HCT116 (cell line): ENCODE results near the gene SCN1A. TPM values are rescaled to one million over a fixed set of nuclear protein-coding genes. Genes with fewer than 3 reads are reported as not detected.

ENCODE experiments used
- ATAC-seq: fragments of 200-7000 bp; cut with Tn5 transposase; 2 replicates; pipeline ENCODE4 v1.9.1; 2020; ENCODE audit warnings: mild to moderate bottlenecking, moderate library complexity
- BruUV-seq: library from RNA; stranded (reverse); fragments of 400-500 nt; replicated peaks from 2 replicates; lab custom pipeline; 2021; lab: Mats Ljungman, UMichigan
- CTCF ChIA-PET: fragments of 300-600 bp; sonication (Branson Sonifier 250); formaldehyde crosslinking; loops from one replicate; lab custom pipeline; 2021; ENCODE audit warnings: antibody characterized with exemption; lab: Charles Lee
- POLR2A ChIA-PET: fragments of 300-600, 350-600 bp; sonication (Branson Sonifier 250); formaldehyde crosslinking; loops from one replicate; lab custom pipeline; 2021; ENCODE audit warnings: antibody characterized with exemption; lab: Charles Lee
- RAD21 ChIA-PET, 2 experiments: fragments of 300-600 bp; sonication (Branson Sonifier 250); formaldehyde crosslinking; loops; one replicate each; lab custom pipeline; 2023; ENCODE audit warnings: low total read pairs in 2 of 2; ENCODE audit not compliant: uncharacterized antibody in 2 of 2, unreplicated experiment in 2 of 2, low non-redundant PET in 1 of 2; lab: Charles Lee
- DNase-seq: peaks from one replicate; pipeline ENCODE4 v3.0.0-alpha.2; 2010; ENCODE audit warnings: low read depth, low spot score
- H2AFZ ChIP-seq: fragments of 200-600 bp; shearing (Covaris generic), sonication (generic); 2 replicates; pipeline ENCODE4 v1.6.1; 2017; ENCODE audit warnings: low read depth, mixed run types, mixed read lengths, antibody characterized with exemption, low read length; ENCODE audit not compliant: poor library complexity, severe bottlenecking
- H3K27ac ChIP-seq: 2 replicates; pipeline ENCODE4 v1.5.1; 2012; ENCODE audit warnings: low read depth, low read length
- H3K27me3 ChIP-seq: fragments of 200-600 bp; sonication (generic); 2 replicates; pipeline ENCODE4 v1.6.1; 2016; ENCODE audit warnings: mixed run types, low read length, mixed read lengths; ENCODE audit not compliant: insufficient read depth
- H3K36me3 ChIP-seq, 2 experiments: fragments of 200-500 bp in 1 of 2; fragments of 200-600 bp in 1 of 2; sonication (Bioruptor generic) in 1 of 2; sonication (generic) in 1 of 2; 2 replicates each; pipeline versions ENCODE4 v1.5.1 to v1.6.1; 2014 to 2016; ENCODE audit warnings: low read length in 2 of 2, inconsistent platforms in 1 of 2, mixed read lengths in 1 of 2, mixed run types in 1 of 2; ENCODE audit not compliant: insufficient read depth in 2 of 2, control insufficient read depth in 1 of 2
- H3K4me1 ChIP-seq, 2 experiments: fragments of 200-600 bp in 1 of 2; sonication (generic) in 1 of 2; 2 replicates each; pipeline versions ENCODE4 v1.5.1 to v1.6.1; 2012 to 2017; ENCODE audit warnings: low read length in 2 of 2, inconsistent platforms in 1 of 2, mild to moderate bottlenecking in 1 of 2, mixed read lengths in 1 of 2, mixed run types in 1 of 2, moderate library complexity in 1 of 2; ENCODE audit not compliant: insufficient read depth in 2 of 2, control insufficient read depth in 1 of 2
- H3K4me2 ChIP-seq: fragments of 200-600 bp; sonication (generic); 2 replicates; pipeline ENCODE4 v1.6.1; 2017; ENCODE audit warnings: mixed run types, low read length, mixed read lengths
- H3K4me3 ChIP-seq, 2 experiments: fragments of 200-600 bp in 1 of 2; sonication (generic) in 1 of 2; replicated peaks in 1 of 2; 2 replicates each; pipeline ENCODE4 v1.5.1; 2011 to 2016; ENCODE audit warnings: low read length in 2 of 2, control low read depth in 1 of 2, low read depth in 1 of 2, mild to moderate bottlenecking in 1 of 2, mixed read lengths in 1 of 2, mixed run types in 1 of 2
- H3K79me2 ChIP-seq: fragments of 200-600 bp; sonication (generic); 2 replicates; pipeline ENCODE4 v1.6.1; 2017; ENCODE audit warnings: mild to moderate bottlenecking, mixed run types, low read length, moderate library complexity, mixed read lengths; ENCODE audit not compliant: insufficient read depth
- H3K9ac ChIP-seq: fragments of 200-600 bp; sonication (generic); 2 replicates; pipeline ENCODE4 v1.6.1; 2016; ENCODE audit warnings: low read length, mixed read lengths
- H3K9me2 ChIP-seq: fragments of 200-600 bp; sonication (generic), shearing (Covaris generic); 2 replicates; pipeline ENCODE4 v1.6.1; 2017; ENCODE audit warnings: mixed run types, mild to moderate bottlenecking, moderate library complexity; ENCODE audit not compliant: insufficient read depth
- H3K9me3 ChIP-seq, 2 experiments: fragments of 200-500 bp in 1 of 2; fragments of 200-600 bp in 1 of 2; sonication (Bioruptor generic) in 1 of 2; sonication (generic) in 1 of 2; 2 replicates each; pipeline ENCODE4 v1.6.1; 2014 to 2017; ENCODE audit warnings: low read length in 2 of 2, mixed read lengths in 2 of 2, inconsistent platforms in 1 of 2, low read depth in 1 of 2, mild to moderate bottlenecking in 1 of 2, mixed run types in 1 of 2, moderate library complexity in 1 of 2; ENCODE audit not compliant: control insufficient read depth in 1 of 2, insufficient read depth in 1 of 2
- H4K20me1 ChIP-seq: fragments of 200-600 bp; sonication (generic), shearing (Covaris generic); 2 replicates; pipeline ENCODE4 v1.6.1; 2017; ENCODE audit warnings: mixed run types, mild to moderate bottlenecking, moderate library complexity; ENCODE audit not compliant: insufficient read depth
- ATF3 ChIP-seq: IDR thresholded peaks from 2 replicates; pipeline ENCODE4 v1.6.1; 2012
- CEBPB ChIP-seq: IDR thresholded peaks from 2 replicates; pipeline ENCODE4 v1.6.1; 2012; ENCODE audit warnings: low read depth
- CTCF ChIP-seq, 3 experiments: fragments of 200-600 bp in 1 of 3; sonication (generic) in 1 of 3; IDR thresholded peaks in 2 of 3; conservative IDR thresholded peaks in 1 of 3; 2 replicates each; pipeline ENCODE4 v1.5.1; 2012 to 2017; ENCODE audit warnings: low read depth in 2 of 3, low read length in 2 of 3, antibody characterized with exemption in 1 of 3, borderline replicate concordance in 1 of 3, control low read depth in 1 of 3, mild to moderate bottlenecking in 1 of 3, mixed read lengths in 1 of 3, mixed run types in 1 of 3, moderate library complexity in 1 of 3; ENCODE audit not compliant: insufficient read depth in 1 of 3
- ELF1 ChIP-seq: IDR thresholded peaks from 2 replicates; pipeline ENCODE4 v1.6.1; 2012; ENCODE audit warnings: low read depth, borderline replicate concordance
- FOSL1 ChIP-seq: IDR thresholded peaks from 2 replicates; pipeline ENCODE4 v1.6.1; 2012; ENCODE audit warnings: low read depth
- JUND ChIP-seq: IDR thresholded peaks from 2 replicates; pipeline ENCODE4 v1.6.1; 2012
- MAX ChIP-seq: IDR thresholded peaks from 2 replicates; pipeline ENCODE4 v1.6.1; 2012
- POLR2A ChIP-seq: IDR thresholded peaks from 2 replicates; pipeline ENCODE4 v1.7.0; 2011; ENCODE audit warnings: borderline replicate concordance; ENCODE audit not compliant: insufficient read depth, insufficient read length; ENCODE audit errors: extremely low read depth
- POLR2AphosphoS5 ChIP-seq: IDR thresholded peaks from 2 replicates; pipeline ENCODE4 v1.6.1; 2011; ENCODE audit warnings: mild to moderate bottlenecking, low read depth, low read length, moderate library complexity
- RAD21 ChIP-seq: IDR thresholded peaks from 2 replicates; pipeline ENCODE4 v1.6.1; 2012; ENCODE audit warnings: low read depth, mild to moderate bottlenecking
- SIN3A ChIP-seq: IDR thresholded peaks from 2 replicates; pipeline ENCODE4 v1.6.1; 2012; ENCODE audit warnings: low read depth
- TCF7L2 ChIP-seq: IDR thresholded peaks from 2 replicates; pipeline ENCODE4 v1.7.0; 2011; ENCODE audit warnings: borderline replicate concordance, inconsistent platforms; ENCODE audit not compliant: insufficient read depth, insufficient read length; ENCODE audit errors: extremely low read depth
- YY1 ChIP-seq: IDR thresholded peaks from 2 replicates; pipeline ENCODE4 v1.6.1; 2011; ENCODE audit warnings: low read length, low read depth, moderate library complexity, mild to moderate bottlenecking; ENCODE audit not compliant: insufficient replicate concordance; ENCODE audit errors: extremely low read depth
- ZBTB33 ChIP-seq: IDR thresholded peaks from 2 replicates; pipeline ENCODE4 v1.6.1; 2011; ENCODE audit warnings: mild to moderate bottlenecking, low read length, moderate library complexity; ENCODE audit not compliant: insufficient replicate concordance; ENCODE audit errors: extremely low read depth
- ZFX ChIP-seq: fragments of 450-650 bp; IDR thresholded peaks from 2 replicates; pipeline ENCODE4 v1.6.1; 2017
- intact Hi-C: fragments of 100-400 bp; cut with micrococcal nuclease; formaldehyde crosslinking; loops from 2 replicates; pipeline ENCODE4 v1.10.0; 2022
- total RNA-seq: library from RNA; stranded (reverse); gene quantifications from one replicate; pipeline ENCODE4 v1.2.1, GENCODE V29; 2021; ENCODE audit not compliant: unreplicated experiment

The SCN1A gene
- total RNA-seq, 1 experiment from 2014 or later = not detected

- no peaks in the 10 kb centered on the region for H3K36me3 ChIP-seq
- no peaks in the 10 kb centered on the region for H3K9me2 ChIP-seq
- H3K4me3 ChIP-seq = no peak overlapping the region
- H3K9me3 ChIP-seq = no peaks in the 10 kb centered on the region
- DNase-seq (no peak), ATAC-seq (no peak)
- no peak overlapping the region for H3K27ac ChIP-seq
- H4K20me1 ChIP-seq = no peaks in the 10 kb centered on the region
- no peak for TF ChIP-seq MAX
- TF ChIP-seq POLR2AphosphoS5 = no peak
- no peak for TF ChIP-seq YY1
- no peak for TF ChIP-seq JUND
- no peak for TF ChIP-seq FOSL1
- TF ChIP-seq TCF7L2 = no peak
- TF ChIP-seq CTCF (IDR thresholded peaks at IDR 0.05 in 2 of 3, conservative IDR thresholded peaks at IDR 0.05 in 1 of 3; ENCODE audit: borderline replicate concordance in 1 of 3, insufficient read depth in 1 of 3, low read depth in 2 of 3, low read length in 2 of 3) = no peak
- no peak for TF ChIP-seq ZFX
- TF ChIP-seq ZBTB33 = no peak
- no peak for TF ChIP-seq SIN3A
- no peak for TF ChIP-seq ATF3
- TF ChIP-seq RAD21 = no peak
- no peak for TF ChIP-seq CEBPB
- TF ChIP-seq ELF1 = no peak
- TF ChIP-seq POLR2A = no peak
- TF ChIP-seq, all 23 proteins: peak for 0
- intact Hi-C loops = no loop called here
- H3K4me1 ChIP-seq = no peaks in the 10 kb centered on the region
- no peak overlapping the region for H3K4me2 ChIP-seq
- ChIA-PET CTCF (interaction anchor here (1.0 kb wide), 1 partner anchor 77 kb away, joined by 3 read pairs; no protein-coding TSS in a partner anchor), POLR2A (no interaction called here), RAD21 (no interaction called here)
- H2AFZ ChIP-seq = no peak overlapping the region
- no TSS peak for BruUV-seq
- peaks cover 65% of the 10 kb centered on the region for H3K27me3 ChIP-seq
- H3K9ac ChIP-seq = no peak overlapping the region
- H3K79me2 ChIP-seq = no peaks in the 10 kb centered on the region
These were observed 6.7 kb upstream of the SCN1A start for GRCh38 chr2:166134252-166135151.
